Suprapubic skin (tissue), 3 donors: ENCODE data around the gene PIAS4.

Experiments
- POLR2AphosphoS5 ChIP-seq, 3 donors: sonication (generic); formaldehyde crosslinking; IDR thresholded peaks; one replicate each; pipeline ENCODE4 v1.6.1; 2017; ENCODE audit warnings: antibody characterized with exemption in 3 of 3
- TF ChIP-seq, protein P1 (sequence below), 2 donors: fragments of 200-600 bp in 1 of 2; fragments of 450-650 bp in 1 of 2; sonication (generic) in 1 of 2; IDR thresholded peaks; one replicate each; pipeline ENCODE4 v1.5.1; 2016 to 2019; ENCODE audit warnings: antibody characterized with exemption in 2 of 2, mild to moderate bottlenecking in 1 of 2, moderate library complexity in 1 of 2

DNA sequence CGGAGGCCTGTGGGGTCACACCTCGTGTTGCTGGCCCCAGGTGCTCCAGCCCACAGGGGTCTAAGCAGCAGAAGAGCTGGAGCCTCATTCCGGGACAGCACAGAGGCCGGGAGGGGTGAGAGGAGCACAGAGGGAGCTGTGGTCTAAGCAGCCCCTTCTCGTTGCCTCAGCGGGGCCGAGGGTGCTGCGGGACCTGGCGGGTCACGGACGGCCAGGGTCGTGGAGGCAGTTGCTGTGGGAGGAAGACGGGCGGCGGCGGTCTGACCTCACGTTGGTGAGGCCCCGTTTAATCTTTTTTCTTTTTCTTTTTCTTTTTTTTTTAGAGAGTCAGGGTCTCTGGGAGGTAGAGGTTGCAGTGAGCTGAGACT lies 21.7 kb downstream of the PIAS4 start:
- TF ChIP-seq, protein P1, sequence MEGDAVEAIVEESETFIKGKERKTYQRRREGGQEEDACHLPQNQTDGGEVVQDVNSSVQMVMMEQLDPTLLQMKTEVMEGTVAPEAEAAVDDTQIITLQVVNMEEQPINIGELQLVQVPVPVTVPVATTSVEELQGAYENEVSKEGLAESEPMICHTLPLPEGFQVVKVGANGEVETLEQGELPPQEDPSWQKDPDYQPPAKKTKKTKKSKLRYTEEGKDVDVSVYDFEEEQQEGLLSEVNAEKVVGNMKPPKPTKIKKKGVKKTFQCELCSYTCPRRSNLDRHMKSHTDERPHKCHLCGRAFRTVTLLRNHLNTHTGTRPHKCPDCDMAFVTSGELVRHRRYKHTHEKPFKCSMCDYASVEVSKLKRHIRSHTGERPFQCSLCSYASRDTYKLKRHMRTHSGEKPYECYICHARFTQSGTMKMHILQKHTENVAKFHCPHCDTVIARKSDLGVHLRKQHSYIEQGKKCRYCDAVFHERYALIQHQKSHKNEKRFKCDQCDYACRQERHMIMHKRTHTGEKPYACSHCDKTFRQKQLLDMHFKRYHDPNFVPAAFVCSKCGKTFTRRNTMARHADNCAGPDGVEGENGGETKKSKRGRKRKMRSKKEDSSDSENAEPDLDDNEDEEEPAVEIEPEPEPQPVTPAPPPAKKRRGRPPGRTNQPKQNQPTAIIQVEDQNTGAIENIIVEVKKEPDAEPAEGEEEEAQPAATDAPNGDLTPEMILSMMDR (IDR thresholded peaks at IDR 0.05) = no peak
- no peak for TF ChIP-seq POLR2AphosphoS5 (IDR thresholded peaks at IDR 0.05)
